DND-41 (cell line): ENCODE data around the gene TSPAN17.

Experiments used
- ATAC-seq: fragments of 200-7000 bp; cut with Tn5 transposase; 3 replicates; pipeline ENCODE4 v1.9.1; 2021; ENCODE audit warnings: low read depth; ENCODE audit not compliant: insufficient read depth
- DNase-seq: peaks from one replicate; pipeline ENCODE4 v3.0.0-alpha.2; 2020
- H2AFZ ChIP-seq: 2 replicates; pipeline ENCODE4 v1.6.0; 2012; ENCODE audit warnings: low read depth, low read length
- H3K27ac ChIP-seq: 2 replicates; pipeline ENCODE4 v1.5.1; 2012; ENCODE audit warnings: low read length, inconsistent platforms
- H3K27me3 ChIP-seq: fragments of 200-600 bp; sonication (generic); 2 replicates; pipeline ENCODE4 v1.6.0; 2012; ENCODE audit warnings: low read length, mild to moderate bottlenecking, inconsistent platforms; ENCODE audit not compliant: insufficient read depth, poor library complexity
- H3K36me3 ChIP-seq: 2 replicates; pipeline ENCODE4 v1.5.1; 2012; ENCODE audit warnings: low read length, inconsistent platforms; ENCODE audit not compliant: insufficient read depth
- H3K4me1 ChIP-seq: 2 replicates; pipeline ENCODE4 v1.5.1; 2012; ENCODE audit warnings: mild to moderate bottlenecking, low read length; ENCODE audit not compliant: insufficient read depth
- H3K4me2 ChIP-seq: 2 replicates; pipeline ENCODE4 v1.6.0; 2012; ENCODE audit warnings: mild to moderate bottlenecking, moderate library complexity, low read length, inconsistent platforms; ENCODE audit not compliant: insufficient read depth
- H3K4me3 ChIP-seq, 2 experiments: fragments of 200-600 bp in 1 of 2; shearing (Covaris generic) in 1 of 2; 2 replicates each; pipeline ENCODE4 v1.5.1; 2012 to 2016; ENCODE audit warnings: inconsistent platforms in 2 of 2, low read length in 2 of 2, mild to moderate bottlenecking in 2 of 2, low read depth in 1 of 2, moderate library complexity in 1 of 2
- H3K79me2 ChIP-seq: 2 replicates; pipeline ENCODE4 v1.6.0; 2012; ENCODE audit warnings: low read length, inconsistent platforms; ENCODE audit not compliant: insufficient read depth
- H3K9ac ChIP-seq: 2 replicates; pipeline ENCODE4 v1.6.0; 2012; ENCODE audit warnings: low read depth, mild to moderate bottlenecking, inconsistent platforms, low read length, moderate library complexity
- H3K9me3 ChIP-seq: 2 replicates; pipeline ENCODE4 v1.5.1; 2012; ENCODE audit warnings: low read length, moderate library complexity, mild to moderate bottlenecking, inconsistent platforms; ENCODE audit not compliant: insufficient read depth, severe bottlenecking
- H4K20me1 ChIP-seq: 2 replicates; pipeline ENCODE4 v1.6.0; 2012; ENCODE audit warnings: low read length; ENCODE audit not compliant: insufficient read depth
- CTCF ChIP-seq: IDR thresholded peaks from 2 replicates; pipeline ENCODE4 v1.5.1; 2012; ENCODE audit warnings: borderline replicate concordance, low read length, moderate library complexity, mild to moderate bottlenecking; ENCODE audit not compliant: poor library complexity, severe bottlenecking; ENCODE audit errors: extremely low read depth
- EZH2 ChIP-seq: IDR thresholded peaks from 3 replicates; pipeline ENCODE4 v1.6.1; 2012; ENCODE audit warnings: borderline replicate concordance, low read depth, mild to moderate bottlenecking, moderate library complexity, low read length, inconsistent platforms; ENCODE audit not compliant: severe bottlenecking

TSPAN17 gene

GRCh38 chr5:176633598-176633997 lies 13.7 kb upstream of the TSPAN17 start:
- TF ChIP-seq EZH2 = no peak
- no peak for TF ChIP-seq CTCF
- Histone ChIP-seq H3K4me3 (no peak overlapping the region), H3K4me1 (no peaks in the 10 kb centered on the region), H3K9ac (no peak overlapping the region), H3K36me3 (no peaks in the 10 kb centered on the region), H2AFZ (no peak overlapping the region), H4K20me1 (no peaks in the 10 kb centered on the region), H3K4me2 (no peak overlapping the region), H3K27ac (no peak overlapping the region), H3K9me3 (no peaks in the 10 kb centered on the region), H3K27me3 (peaks cover 16% of the 10 kb centered on the region), H3K79me2 (no peaks in the 10 kb centered on the region)
- ATAC-seq (no peak), DNase-seq (no peak)

- H3K9ac ChIP-seq = no peak overlapping the region
- no peak overlapping the region for H3K4me3 ChIP-seq
- H3K27me3 ChIP-seq = peaks cover 16% of the 10 kb centered on the region
- TF ChIP-seq CTCF = no peak
- TF ChIP-seq EZH2 = no peak
- H3K79me2 ChIP-seq = no peaks in the 10 kb centered on the region
- no peaks in the 10 kb centered on the region for H3K36me3 ChIP-seq
- no peaks in the 10 kb centered on the region for H3K4me1 ChIP-seq
- H3K27ac ChIP-seq = no peak overlapping the region
- ATAC-seq (no peak), DNase-seq (no peak)
- no peaks in the 10 kb centered on the region for H3K9me3 ChIP-seq
- no peak overlapping the region for H3K4me2 ChIP-seq
- no peaks in the 10 kb centered on the region for H4K20me1 ChIP-seq
- H2AFZ ChIP-seq = no peak overlapping the region
Observed at GRCh38 chr5:176636426-176636825, 10.9 kb upstream of the TSPAN17 start.

GRCh38 chr5:176637556-176637955 lies 9.7 kb upstream of the TSPAN17 start:
- no peak overlapping the region for H3K4me2 ChIP-seq
- no peaks in the 10 kb centered on the region for H4K20me1 ChIP-seq
- ATAC-seq (no peak), DNase-seq (no peak)
- H3K27ac ChIP-seq = no peak overlapping the region
- H3K79me2 ChIP-seq = no peaks in the 10 kb centered on the region
- no peak overlapping the region for H2AFZ ChIP-seq
- H3K27me3 ChIP-seq = peaks cover 16% of the 10 kb centered on the region
- no peaks in the 10 kb centered on the region for H3K9me3 ChIP-seq
- no peaks in the 10 kb centered on the region for H3K4me1 ChIP-seq
- TF ChIP-seq EZH2 (no peak), CTCF (no peak)
- no peak overlapping the region for H3K4me3 ChIP-seq
- no peaks in the 10 kb centered on the region for H3K36me3 ChIP-seq
- no peak overlapping the region for H3K9ac ChIP-seq

- TF ChIP-seq EZH2 = no peak
- no peak for TF ChIP-seq CTCF
- Histone ChIP-seq H3K4me3 (no peak overlapping the region), H4K20me1 (no peaks in the 10 kb centered on the region), H2AFZ (no peak overlapping the region), H3K4me2 (no peak overlapping the region), H3K27me3 (peaks cover 14% of the 10 kb centered on the region), H3K27ac (no peak overlapping the region), H3K36me3 (no peaks in the 10 kb centered on the region), H3K9me3 (no peaks in the 10 kb centered on the region), H3K9ac (no peak overlapping the region), H3K4me1 (no peaks in the 10 kb centered on the region), H3K79me2 (no peaks in the 10 kb centered on the region)
- ATAC-seq = no peak
- no peak for DNase-seq
Observed at GRCh38 chr5:176638437-176638836, 8.8 kb upstream of the TSPAN17 start.
